Anterior cingulate cortex (tissue), 58 donors: Measurements from ENCODE around the gene MYO1F.
A peak's percentile ranks its signal among the peaks of the same experiment; 100 is the strongest.
"Not testable (repeated sequence)": the region's sequence is repeated elsewhere in the genome, so short reads cannot be mapped to it uniquely, and the experiment has no call there.

Source experiments
- DNase-seq, 58 donors: peaks; one replicate each; lab custom pipeline; 2025; lab: John Stamatoyannopoulos, UW

The MYO1F gene

DNA sequence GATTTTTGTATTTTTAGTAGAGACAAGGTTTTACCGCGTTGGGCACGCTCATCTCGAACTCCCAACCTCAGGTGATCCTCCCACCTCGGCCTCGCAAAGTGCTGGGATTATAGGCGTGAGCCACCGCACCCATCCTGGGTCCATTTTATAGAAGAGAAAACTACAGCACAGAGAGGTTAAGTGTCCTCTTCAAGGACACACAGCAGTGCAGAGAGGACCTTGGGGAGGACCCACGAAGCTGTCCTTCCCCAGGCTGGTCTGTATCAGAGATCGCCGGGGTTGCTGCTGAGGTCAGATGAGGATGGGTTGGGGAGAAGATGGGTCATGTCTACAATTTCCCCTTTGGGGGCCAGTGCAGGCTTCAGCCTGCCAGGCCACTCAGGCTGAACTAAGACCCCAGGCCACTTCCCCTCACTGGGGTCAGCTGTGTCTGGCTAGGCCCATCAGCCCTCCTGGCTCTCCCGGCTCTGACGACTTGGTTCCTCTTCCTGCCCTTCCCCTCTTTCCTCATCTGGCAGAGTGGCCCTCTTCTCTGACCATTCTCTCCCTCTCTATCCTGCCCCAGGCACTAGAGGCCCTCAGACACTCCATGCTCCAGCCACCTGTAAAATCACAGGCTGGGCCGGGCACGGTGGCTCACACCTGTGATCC, 9.6 kb downstream of the MYO1F start:
- DNase-seq: peak in 12 of 58 donors; percentile 4 to 37 (median 14)

DNA sequence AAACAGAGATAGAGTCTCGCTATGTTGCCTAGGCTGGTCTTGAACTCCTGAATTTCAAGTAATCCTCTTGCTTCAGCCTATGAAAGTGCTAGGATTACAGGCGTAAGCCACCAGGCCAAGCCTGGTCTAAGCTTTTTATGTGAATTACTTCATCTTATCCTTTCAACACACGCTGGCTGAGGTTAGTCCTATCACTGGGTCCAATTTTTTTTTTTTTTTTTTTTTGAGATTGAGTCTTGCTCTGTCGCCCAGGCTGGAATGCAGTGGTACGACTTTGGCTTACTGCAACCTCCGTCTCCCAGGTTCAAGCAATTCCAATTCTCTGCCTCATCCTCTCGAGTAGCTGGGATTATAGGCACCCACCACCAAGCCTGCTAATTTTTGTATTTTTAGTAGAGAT, 10.4 kb downstream of the MYO1F start:
- DNase-seq: no peak

DNA sequence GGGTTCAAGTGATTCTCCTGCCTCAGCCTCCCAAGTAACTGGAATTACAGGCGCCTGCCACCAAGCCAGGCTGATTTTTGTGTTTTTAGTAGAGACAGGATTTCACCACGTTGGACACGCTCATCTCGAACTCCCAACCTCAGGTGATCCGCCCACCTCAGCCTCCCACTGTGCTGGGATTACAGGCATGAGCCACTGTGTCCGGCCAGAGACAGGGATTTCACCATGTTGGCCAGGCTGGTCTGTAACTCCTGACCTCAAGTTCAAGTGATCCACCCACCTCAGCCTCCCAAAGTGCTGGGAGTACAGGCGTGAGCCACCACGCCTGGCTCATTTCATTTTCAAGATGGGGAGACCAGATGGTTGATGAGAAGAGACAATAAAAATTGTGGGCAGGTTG, 12.4 kb downstream of the MYO1F start:
- DNase-seq: not testable (repeated sequence)

DNA sequence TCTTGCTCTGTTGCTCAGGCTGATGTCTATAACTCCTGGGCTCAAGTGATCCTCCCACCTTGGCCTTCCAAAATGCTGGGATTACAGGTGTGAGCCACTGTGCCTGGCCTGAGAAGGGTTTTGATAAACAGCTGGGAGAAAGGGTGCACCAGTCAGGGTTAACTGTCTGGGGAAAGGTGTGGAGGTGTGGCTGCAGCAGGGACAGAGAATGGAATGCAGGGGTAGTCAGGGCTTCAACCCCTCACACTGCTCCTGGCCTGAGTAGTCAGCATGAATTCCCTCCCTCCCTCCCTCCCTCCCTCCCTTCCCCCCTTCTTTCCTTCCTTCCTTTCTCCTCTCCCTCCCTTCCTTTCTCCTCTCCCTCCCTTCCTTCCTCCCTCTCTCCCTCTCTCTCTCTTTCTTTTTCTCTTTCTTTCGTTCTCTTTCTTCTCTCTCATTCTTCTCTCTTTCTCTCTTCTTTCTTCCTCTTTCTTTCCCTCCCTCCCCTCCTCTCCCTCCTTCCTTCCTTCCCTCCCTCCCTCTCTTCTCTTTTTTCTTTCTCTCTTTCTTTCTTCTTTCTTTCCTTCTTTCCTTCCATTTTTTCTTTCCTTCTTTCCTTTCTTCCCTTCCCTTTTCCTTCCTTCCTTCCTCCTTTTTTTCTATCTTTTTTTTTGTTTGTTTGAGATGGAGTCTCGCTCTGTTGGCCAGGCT, 16.0 kb downstream of the MYO1F start:
- no peak for DNase-seq

DNA sequence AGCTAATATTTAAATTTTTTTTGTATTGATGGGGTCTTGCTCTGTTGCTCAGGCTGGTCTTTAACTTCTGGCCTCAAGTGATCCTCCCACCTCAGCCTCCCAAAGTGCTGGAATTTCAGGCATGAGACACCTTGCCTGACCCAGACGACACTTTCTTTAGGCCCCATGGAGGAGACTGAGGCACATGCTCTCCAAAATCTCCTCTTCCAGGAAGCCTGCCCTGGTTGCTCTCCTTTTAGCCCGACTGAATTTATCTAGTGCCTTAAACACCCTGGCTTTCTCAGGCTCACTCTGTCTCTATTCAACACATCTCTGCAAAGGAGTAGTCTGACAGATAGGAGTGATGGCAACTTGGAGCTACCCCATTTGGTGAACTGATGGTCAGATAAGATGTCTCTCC, 18.9 kb downstream of the MYO1F start:
- no peak for DNase-seq

DNA sequence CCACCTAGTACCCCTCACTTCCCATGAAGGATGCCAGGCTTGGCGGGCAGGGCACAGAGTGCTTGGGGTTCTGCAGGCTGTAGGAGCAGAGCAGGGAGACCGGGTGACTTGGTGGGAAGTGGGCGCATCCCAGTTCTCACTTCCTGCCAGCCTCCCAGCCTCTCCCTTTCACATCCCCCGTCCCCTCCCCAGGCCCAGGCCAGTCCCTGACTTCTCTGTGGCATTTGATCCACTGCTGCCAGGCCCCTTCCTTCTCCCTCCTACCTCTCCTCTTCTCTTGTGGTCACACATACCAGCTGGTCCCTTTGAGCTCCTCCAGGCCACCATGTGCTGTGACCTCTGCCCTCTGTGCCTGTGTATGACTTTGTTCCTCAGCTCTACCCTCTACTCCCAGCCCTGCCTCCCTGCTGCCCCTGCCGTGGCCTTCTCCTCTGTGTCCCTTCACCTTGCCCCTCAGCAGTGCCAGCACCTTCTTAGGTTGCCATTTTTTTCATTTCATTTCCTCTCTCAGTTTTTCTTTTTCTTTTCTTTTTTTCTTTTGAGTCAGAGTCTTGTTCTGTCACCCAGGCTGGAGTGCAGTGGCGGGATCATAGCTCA, 19.5 kb downstream of the MYO1F start:
- DNase-seq: no peak

DNA sequence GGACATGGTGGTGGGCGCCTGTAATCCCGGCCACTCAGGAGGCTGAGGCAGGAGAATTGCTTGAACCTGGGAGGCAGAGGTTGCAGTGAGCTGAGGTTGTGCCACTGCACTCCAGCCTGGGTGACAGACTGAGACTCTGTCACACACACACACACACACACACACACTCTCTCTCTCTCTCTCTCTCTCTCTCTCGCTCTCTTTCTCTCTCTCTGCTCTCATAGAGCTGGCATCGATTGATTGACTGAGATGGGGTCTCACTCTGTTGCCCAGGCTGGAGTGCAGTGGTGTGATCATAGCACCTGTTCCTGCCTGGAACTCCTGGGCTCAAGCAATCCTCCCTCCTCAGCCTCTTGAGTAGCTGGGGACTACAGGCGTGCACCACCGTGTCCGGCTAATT, 23.5 kb downstream of the MYO1F start:
- DNase-seq: not testable (repeated sequence)

DNA sequence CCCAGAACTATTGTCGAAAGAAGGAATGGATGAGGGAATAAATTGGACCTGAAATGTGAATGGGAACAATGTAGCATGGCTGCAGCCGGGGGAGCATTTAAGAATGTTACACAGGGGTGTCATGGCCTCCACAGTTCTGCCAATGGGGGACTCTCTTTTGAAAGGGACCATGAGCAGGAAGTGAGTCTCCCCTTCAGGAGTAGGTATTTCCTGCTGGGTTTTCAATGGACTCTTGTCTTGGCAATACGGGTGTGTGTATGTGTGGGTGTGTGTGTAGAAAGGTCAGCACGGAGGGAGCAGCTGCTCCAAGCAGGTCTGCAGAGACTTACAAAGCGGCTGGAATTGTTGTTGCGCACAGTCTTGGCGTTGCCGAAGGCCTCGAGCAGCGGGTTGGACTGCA, 24.4 kb downstream of the MYO1F start:
- DNase-seq: no peak

DNA sequence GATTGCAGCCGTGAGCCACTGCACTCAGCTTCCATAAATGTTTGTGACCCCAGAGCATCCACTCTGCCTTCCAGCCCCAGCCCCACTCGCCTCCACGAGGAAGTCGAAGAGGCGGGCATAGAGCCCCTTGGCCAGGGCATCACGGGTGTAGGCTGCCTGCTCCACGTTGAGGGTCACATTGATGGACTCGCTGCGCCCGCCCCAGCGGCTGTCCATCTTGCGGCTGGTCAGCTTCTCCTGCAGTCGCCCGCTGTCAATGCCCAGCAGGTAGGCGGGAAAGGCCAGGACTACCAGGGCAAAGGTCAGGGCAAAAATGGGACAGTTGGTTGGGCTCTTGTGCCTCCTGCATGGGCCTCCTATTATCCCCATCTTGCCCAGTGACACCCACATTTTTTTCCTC, 27.2 kb downstream of the MYO1F start:
- DNase-seq: no peak

DNA sequence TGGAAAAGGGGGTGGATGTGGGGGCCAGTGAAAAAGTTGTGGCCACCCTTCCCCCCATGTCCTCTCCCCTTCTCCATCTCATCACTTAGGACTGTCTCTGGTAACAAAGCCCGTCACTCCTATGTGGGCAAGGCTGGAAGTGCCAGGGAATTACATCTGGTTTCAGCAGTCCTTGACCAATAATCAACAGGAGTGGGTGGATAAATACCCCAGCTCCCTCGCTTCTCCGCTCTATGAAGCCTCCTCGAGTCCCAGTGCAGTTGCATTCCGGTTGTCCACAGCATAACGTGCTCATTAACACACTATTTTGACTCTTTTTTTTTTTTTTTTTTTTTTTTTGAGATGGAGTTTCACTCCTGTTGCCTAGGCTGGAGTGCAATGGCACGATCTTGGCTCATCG, 31.5 kb downstream of the MYO1F start:
- no peak for DNase-seq

DNA sequence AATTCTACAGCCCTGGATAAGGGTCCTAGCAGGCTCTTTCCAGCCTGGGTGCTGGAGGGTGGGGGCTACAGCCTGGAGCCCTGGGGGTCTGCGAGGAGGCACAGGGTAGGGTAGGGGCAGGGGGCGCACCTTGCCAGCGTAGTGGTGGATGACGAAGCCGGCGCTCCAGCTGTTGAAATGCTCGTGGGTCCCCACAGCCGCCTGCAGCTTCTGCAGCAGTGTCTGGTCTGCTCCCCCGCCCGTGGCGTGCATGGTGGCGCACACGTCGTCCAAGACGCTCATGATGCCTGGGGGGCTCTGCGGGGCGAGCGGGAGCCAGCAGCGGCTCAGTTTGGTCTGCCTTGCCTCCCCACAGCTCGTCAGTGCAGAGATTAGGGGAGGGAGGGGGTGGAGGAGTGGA, 33.1 kb downstream of the MYO1F start:
- DNase-seq: no peak

DNA sequence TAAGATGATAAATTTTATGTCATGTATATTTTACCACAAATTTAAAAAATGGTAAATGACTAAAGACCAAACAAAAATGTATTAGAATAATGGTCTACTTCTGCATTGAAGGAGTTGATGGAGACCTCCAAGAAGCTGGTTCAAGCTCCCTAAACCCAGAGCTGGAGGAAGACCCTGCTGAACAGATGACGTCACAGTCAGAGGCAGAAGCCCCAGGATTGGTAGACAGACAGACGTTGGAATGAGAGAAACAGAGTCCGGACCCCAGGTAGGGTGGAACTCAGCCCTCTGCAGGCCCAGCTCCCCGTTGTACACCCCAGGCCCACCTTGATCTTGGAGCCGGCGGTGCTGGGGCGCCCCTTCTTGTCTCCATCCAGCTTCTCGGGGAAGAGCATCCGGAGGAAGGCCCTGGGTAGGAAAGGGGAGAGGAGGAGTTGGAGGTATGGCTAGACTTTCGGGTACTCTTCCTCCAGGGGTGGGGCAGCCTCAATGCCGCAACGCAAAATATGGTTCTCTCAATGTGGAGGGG, 37.6 kb downstream of the MYO1F start:
- DNase-seq: no peak

DNA sequence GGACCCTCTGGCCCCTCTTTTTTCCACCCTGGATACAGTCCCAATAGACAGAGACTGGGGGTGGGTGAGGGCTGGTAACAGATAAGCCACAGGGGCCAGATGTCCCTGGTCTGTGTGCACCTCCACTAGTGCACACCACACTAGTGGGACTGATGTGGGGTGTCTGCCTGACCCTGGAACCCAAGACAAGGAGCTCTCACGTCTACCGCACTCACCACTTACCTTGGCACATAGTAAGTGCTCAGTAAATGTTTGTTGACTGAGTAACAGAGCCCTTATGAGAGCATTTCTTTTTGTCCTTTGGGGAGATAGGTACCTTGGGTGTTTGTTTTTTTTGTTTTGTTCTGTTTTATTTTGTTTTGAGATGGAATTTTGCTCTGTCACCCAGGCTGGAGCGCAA, 40.1 kb downstream of the MYO1F start:
- DNase-seq: no peak

DNA sequence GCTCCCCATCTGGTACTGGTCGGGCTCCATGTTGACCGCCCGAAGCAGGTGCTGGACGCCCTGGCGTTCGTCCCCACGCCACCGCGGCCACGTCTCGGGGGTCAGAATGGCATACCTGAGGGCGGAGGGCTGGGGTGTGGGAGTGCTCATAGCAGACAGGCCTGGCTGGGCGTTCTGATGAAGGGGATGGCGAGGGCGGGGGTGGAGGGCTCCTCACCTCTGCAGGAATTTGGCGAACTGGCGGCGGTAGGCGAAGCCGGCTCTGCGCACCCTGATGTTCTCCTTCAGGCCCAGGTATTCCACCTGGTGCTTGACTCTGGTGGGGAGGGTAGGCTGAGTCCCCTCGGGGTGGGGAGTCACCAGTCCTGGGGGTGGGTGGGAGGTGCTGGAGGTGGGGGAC, 41.0 kb downstream of the MYO1F start:
- no peak for DNase-seq

DNA sequence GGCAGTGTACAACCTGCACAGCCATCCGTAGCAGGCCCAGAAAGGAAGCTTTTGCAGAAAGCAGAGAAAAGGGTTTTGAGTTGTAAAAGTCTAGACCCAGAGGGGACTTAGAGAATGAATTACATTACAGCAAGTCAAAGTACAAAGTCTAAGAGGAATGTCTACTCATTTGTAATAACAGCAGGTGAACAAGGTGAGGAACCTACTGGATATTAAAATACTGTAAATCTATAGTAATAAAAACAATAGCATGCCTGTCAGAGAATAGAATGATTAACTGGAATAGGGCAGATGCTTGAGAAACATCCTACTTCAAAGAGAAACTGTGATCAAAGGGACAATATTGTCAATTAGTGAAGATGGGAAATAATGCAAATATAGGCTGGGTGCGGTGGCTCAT, 45.0 kb downstream of the MYO1F start:
- no peak for DNase-seq

DNA sequence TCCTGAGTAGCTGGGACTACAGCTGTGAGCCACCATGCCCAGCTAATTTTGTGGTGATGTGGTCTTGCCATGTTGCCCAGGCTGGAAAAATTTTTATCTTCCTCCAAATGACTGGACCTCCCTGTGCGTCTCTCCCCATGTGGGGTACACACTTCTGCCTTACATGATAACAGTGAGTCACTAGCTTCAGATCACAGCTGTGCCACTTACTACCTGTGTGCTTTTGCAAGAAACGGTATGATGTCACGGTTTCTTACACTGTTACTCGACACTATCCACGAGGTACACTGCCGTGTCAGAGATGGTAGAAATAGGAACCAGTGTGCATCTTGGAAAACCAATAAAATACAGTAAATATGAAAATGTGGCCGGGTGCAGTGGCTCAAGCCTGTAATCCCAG, 45.8 kb downstream of the MYO1F start:
- DNase-seq: no peak

DNA sequence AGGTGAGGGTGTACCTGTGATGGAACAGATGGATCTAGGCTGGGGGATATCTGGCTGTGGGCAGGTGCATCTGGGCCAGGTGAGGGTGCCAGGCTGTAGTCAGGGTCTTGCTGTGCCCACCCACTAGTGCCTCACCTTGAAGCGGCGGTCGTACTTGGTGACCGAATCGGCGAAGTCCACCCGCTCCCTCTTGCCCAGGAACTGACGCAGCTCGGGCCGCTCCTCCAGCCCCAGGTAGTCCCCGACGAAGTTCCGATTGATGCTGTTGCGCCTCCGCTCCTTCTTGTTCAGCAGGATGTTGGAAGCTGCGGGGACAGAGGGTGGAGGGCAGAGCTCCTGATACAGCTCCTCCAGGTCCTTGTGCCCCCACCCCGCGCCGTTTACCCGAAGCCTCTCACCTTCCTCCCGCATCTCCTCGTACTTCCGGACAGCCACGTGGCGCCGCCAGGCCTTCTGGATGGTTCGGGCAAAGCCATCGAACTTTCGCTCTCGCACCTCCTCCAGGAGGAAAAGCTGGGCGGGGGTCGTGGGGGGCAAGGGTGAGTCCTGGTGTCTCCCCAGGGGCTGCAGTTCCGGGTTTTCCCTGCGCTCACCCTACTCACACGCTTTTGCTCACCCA, 47.1 kb downstream of the MYO1F start:
- DNase-seq: no peak

DNA sequence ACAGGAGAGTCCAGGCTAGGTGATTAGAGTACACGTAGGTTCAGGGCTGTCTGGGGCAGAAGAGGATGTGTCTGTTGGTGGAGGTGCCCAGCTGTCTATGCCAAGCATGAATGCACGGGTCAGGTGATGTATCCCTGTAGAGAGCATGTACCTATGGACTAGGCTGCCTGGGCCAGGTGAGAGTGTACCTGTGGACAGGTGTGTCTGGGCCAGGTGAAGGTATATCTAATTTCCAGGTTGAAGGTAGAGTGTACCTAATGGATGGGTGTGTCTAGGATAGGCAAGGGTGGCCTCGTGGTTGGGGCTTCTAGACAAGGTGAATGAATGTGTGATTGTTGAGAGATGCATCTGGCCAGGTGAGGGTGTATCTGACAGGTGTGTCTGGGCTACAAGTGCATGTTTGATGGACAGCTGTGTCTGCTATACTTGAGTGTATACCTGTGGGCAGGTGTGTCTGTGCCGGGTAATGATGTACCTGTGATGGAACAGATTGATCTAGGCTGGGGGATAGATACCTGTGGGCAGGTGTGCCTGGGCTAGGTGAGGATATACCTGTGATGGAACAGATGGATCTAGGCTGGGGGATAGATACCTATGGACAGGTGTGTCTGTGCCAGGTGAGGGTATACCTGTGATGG, 47.8 kb downstream of the MYO1F start:
- DNase-seq: no peak

DNA sequence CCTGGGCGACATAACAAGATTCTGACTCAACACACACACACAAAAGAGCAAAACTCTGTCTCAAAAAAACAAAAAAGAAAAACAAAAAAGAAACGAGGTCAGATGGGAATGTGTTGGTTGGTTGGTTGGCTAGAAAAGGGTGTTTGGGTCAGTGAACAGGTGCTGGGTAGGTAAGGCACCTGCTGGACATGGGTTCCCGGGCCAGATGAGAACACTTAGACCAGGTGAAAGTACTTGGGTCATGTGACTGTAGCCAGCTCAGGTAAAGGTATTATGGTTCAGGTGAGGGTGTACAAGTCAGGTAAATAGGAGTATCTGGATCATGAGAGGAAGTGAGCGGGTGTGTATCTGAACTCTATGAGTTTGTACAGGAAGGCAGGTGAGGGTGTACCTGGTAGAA, 48.7 kb downstream of the MYO1F start:
- no peak for DNase-seq

DNA sequence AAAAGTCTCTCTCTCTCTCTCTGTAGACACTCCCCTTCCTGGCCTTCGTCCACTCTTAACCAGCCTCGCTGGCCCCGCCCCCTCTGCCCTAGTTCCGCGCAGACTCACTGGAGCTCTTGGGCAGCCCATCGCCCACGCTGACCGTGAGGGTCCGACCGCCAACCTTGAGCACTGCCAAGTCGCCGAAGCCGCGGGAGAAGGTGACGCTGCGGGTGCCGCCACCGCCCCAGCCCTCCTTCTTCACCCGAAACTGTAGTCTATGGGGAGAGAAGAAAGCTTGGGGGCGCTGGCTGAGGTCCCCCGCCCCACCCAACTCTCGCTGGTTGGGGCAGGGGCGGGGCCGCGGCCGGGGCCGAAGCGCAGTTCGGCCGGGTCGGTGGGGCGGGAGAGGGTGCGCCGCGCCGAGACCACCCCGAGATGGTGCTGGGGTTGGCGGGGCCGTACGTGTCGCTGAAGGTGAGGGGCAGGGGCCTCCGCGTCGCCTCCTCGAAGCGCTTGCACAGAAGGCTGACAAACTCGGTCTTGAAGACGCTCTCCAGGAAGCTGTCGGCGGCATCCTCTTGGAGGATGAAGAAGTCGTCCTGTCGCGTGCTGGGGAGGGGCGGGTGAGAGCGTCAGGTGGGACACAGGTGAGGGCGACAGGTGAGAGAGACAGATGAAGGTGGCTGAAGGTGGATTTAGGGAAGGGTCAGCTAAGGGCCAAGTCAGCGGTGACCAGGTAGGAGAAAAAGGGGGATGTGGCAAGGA, 50.7 kb downstream of the MYO1F start:
- DNase-seq: peak in 57 of 58 donors; percentile 16 to 90 (median 76)
